Dendritic cell treated with granulocyte-macrophage colony-stimulating factor and Interleukin-4, amounts not matched to agents 40 ng/mL and 50 ng/mL, for 4 days (primary cell): Measurements from ENCODE around the gene RRAGB.
"Not testable (repeated sequence)": the region's sequence is repeated elsewhere in the genome, so short reads cannot be mapped to it uniquely, and the experiment has no call there.

Source experiments
- H3K27ac Mint-ChIP-seq: one replicate; pipeline ENCODE4 v1.8.0; 2022; ENCODE audit warnings: mild to moderate bottlenecking, mixed read lengths
- H3K27me3 Mint-ChIP-seq: one replicate; pipeline ENCODE4 v1.8.0; 2022; ENCODE audit warnings: mild to moderate bottlenecking, mixed read lengths
- H3K36me3 Mint-ChIP-seq: one replicate; pipeline ENCODE4 v1.8.0; 2022; ENCODE audit warnings: low read depth, mixed read lengths
- H3K4me1 Mint-ChIP-seq: one replicate; pipeline ENCODE4 v1.8.0; 2022; ENCODE audit warnings: low read depth, mixed read lengths
- H3K4me3 Mint-ChIP-seq: one replicate; pipeline ENCODE4 v1.8.0; 2022; ENCODE audit warnings: mild to moderate bottlenecking, moderate library complexity, mixed read lengths
- H3K9me3 Mint-ChIP-seq: one replicate; pipeline ENCODE4 v1.8.0; 2022; ENCODE audit warnings: mixed read lengths
- intact Hi-C: fragments of 100-400 bp; cut with micrococcal nuclease; formaldehyde crosslinking; loops from one replicate; pipeline ENCODE4 v1.15.0; 2022

RRAGB gene

GRCh38 chrX:55717521-55718497, at the start of gene RRAGB:
Gene RRAGB, plus strand, starts transcription at chrX:55717749. Its CDS starts 579 bp downstream, at chrX:55718328.
- Mint-ChIP-seq H3K36me3 (peaks cover 38% of the 10 kb centered on the region), H3K9me3 (no peaks in the 10 kb centered on the region), H3K27ac (peak within 1 kb of the TSS; percentile 87), H3K27me3 (no peaks in the 10 kb centered on the region), H3K4me3 (peak within 1 kb of the TSS; percentile 88), H3K4me1 (peaks cover 34% of the 10 kb centered on the region)
- intact Hi-C loops, result loop anchor here (10.0 kb wide), 2 partner anchors 847 to 1533 kb away; partner anchors contain the start of genes FAM120C and UBQLN2

DNA sequence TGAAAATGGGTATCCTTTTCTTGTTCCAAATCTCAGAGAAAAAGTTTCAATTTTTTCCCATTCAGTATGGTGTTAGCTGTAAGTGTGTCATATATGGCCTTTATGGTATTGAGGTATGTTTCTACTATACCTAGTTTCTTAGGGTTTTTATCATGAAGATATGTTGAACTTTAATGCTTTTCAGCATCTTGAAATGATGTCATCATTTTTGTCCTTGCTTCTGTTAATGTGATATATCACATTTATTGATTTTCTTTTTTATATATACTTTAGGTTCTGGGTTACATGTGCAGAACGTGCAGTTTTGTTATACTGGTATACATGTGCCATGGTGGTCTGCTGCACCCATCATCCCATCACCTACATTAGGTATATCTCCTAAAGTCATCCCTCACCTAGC, 49.5 kb upstream of the RRAGB start:
- Mint-ChIP-seq H3K4me3 (no peak overlapping the region), H3K27me3 (no peaks in the 10 kb centered on the region), H3K9me3 (peaks cover 14% of the 10 kb centered on the region), H3K36me3 (no peaks in the 10 kb centered on the region), H3K27ac (no peak overlapping the region), H3K4me1 (no peaks in the 10 kb centered on the region)
- intact Hi-C loops, result no loop called here

DNA sequence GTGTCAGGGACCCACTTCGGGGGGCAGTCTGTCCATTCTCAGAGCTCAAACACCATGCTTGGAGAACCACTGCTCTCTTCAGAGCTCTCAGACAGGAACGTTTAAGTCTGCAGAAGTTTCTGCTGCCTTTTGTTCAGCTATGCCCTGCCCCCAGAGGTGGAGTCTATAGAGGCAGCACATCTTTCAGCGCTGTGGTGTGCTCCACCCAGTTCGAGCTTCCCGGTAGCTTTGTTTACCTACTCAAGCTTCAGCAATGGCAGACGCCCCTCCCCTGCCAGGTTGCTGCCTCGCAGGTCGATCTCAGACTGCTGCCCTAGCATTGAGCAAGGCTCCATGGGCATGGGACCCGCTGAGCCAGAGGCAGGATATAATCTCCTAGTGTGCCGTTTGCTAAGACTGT, 29.0 kb upstream of the RRAGB start:
- H3K9me3 Mint-ChIP-seq, result peaks cover 36% of the 10 kb centered on the region
- H3K36me3 Mint-ChIP-seq, intact Hi-C loops, H3K4me3 Mint-ChIP-seq, H3K4me1 Mint-ChIP-seq, H3K27me3 Mint-ChIP-seq, H3K27ac Mint-ChIP-seq: not testable (repeated sequence)

GRCh38 chrX:55695227-55696018, 22.1 kb upstream of the RRAGB start:
- Mint-ChIP-seq H3K4me1 (no peaks in the 10 kb centered on the region), H3K36me3 (no peaks in the 10 kb centered on the region), H3K27me3 (no peaks in the 10 kb centered on the region), H3K9me3 (no peaks in the 10 kb centered on the region), H3K4me3 (no peak overlapping the region), H3K27ac (no peak overlapping the region)
- intact Hi-C loops, result no loop called here

DNA sequence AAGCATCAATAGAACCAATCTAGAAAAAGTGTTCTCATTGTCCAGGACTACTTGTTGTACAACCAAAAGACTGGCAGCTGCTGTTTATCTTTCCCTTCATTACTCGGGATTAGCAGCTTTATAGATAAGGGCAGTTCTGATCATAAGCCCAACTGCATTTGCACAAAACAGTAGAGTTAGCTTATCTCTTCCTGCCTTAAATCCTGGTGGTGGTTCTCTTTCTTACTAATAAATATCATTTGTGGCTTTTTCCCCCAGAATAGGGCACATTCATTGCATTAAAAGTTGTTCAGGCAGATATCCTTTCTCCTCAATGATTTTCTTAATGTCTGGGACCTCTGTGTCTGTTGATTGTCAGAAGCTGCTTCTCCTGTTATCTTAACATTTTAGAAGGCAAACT, 20.2 kb upstream of the RRAGB start:
- Mint-ChIP-seq H3K27ac (no peak overlapping the region), H3K4me1 (no peaks in the 10 kb centered on the region), H3K27me3 (no peaks in the 10 kb centered on the region), H3K36me3 (no peaks in the 10 kb centered on the region), H3K9me3 (no peaks in the 10 kb centered on the region), H3K4me3 (no peak overlapping the region)
- intact Hi-C loops, result no loop called here

- Mint-ChIP-seq H3K27me3 (no peaks in the 10 kb centered on the region), H3K27ac (no peak overlapping the region), H3K9me3 (no peaks in the 10 kb centered on the region), H3K36me3 (no peaks in the 10 kb centered on the region), H3K4me3 (no peak overlapping the region), H3K4me1 (peaks cover 20% of the 10 kb centered on the region)
- intact Hi-C loops, result no loop called here
Observed at GRCh38 chrX:55702671-55703070, 14.9 kb upstream of the RRAGB start.

- H3K4me3 Mint-ChIP-seq, H3K27me3 Mint-ChIP-seq, H3K27ac Mint-ChIP-seq, H3K36me3 Mint-ChIP-seq, H3K9me3 Mint-ChIP-seq, intact Hi-C loops: not testable (repeated sequence)
- peaks cover 20% of the 10 kb centered on the region for H3K4me1 Mint-ChIP-seq
Observed at GRCh38 chrX:55703436-55703835, 14.1 kb upstream of the RRAGB start.

DNA sequence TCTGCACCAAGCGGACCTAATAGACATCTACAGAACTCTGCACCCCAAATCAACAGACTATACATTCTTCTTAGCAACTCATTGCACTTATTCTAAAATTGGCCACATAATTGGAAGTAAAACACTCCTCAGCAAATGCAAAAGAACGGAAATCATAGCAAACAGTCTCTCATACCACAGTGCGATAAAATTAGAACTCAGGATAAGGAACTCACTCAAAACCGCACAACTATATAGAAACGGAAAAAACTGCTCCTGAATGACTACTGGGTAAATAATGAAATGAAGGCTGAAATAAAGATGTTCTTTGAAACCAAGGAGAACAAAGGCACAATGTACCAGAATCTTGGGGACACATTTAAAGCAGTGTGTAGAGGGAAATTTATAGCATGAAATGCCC, 12.5 kb upstream of the RRAGB start:
- H3K27ac Mint-ChIP-seq, H3K27me3 Mint-ChIP-seq, intact Hi-C loops, H3K4me3 Mint-ChIP-seq, H3K9me3 Mint-ChIP-seq, H3K36me3 Mint-ChIP-seq: not testable (repeated sequence)
- peaks cover 20% of the 10 kb centered on the region for H3K4me1 Mint-ChIP-seq

GRCh38 chrX:55709735-55710134, 7.8 kb upstream of the RRAGB start:
- H3K4me3 Mint-ChIP-seq, result no peak overlapping the region

GRCh38 chrX:55710701-55711100, 6.8 kb upstream of the RRAGB start:
- Mint-ChIP-seq H3K27me3 (no peaks in the 10 kb centered on the region), H3K27ac (no peak overlapping the region), H3K4me3 (no peak overlapping the region), H3K9me3 (no peaks in the 10 kb centered on the region), H3K36me3 (no peaks in the 10 kb centered on the region), H3K4me1 (peaks cover 23% of the 10 kb centered on the region)
- intact Hi-C loops, result loop anchor here (10.0 kb wide), 2 partner anchors 854 to 1526 kb away; partner anchors contain the start of genes FAM120C and UBQLN2

More at GRCh38 chrX:55709735-55710134, 7.8 kb upstream of the RRAGB start:
- intact Hi-C loops, result loop anchor here (10.0 kb wide), 2 partner anchors 855 to 1525 kb away; partner anchors contain the start of genes FAM120C and UBQLN2
- no peaks in the 10 kb centered on the region for H3K36me3 Mint-ChIP-seq
- H3K9me3 Mint-ChIP-seq, result no peaks in the 10 kb centered on the region
- no peaks in the 10 kb centered on the region for H3K27me3 Mint-ChIP-seq
- no peak overlapping the region for H3K27ac Mint-ChIP-seq
- peaks cover 26% of the 10 kb centered on the region for H3K4me1 Mint-ChIP-seq

- Mint-ChIP-seq H3K27me3 (no peaks in the 10 kb centered on the region), H3K4me3 (no peak overlapping the region), H3K36me3 (peaks cover 8% of the 10 kb centered on the region), H3K27ac (no peak overlapping the region), H3K9me3 (no peaks in the 10 kb centered on the region), H3K4me1 (peaks cover 28% of the 10 kb centered on the region)
- intact Hi-C loops, result loop anchor here (10.0 kb wide), 2 partner anchors 851 to 1529 kb away; partner anchors contain the start of genes FAM120C and UBQLN2
Observed at GRCh38 chrX:55713631-55714030, 3.9 kb upstream of the RRAGB start.

DNA sequence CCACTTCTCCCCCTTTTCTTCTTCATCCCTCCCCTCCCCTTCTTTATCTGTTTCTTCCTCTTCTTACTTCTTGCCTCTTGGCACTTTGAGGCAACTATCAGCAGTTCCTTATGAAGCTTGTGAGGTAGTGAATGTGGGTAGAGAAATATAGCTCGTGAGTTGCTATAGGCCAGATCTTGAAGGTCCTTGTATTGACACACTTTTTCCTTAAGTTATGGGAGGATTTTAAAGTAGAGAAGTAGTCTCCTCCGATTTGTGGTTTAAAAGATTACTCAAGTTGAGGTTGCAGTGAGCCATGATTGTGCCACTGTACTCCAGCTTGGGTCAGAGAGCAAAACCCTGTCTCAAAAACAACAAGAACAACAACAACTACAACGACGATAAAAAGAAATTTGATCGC, 3.4 kb upstream of the RRAGB start:
- H3K27ac Mint-ChIP-seq, result no peak overlapping the region
- peaks cover 28% of the 10 kb centered on the region for H3K4me1 Mint-ChIP-seq
- no peaks in the 10 kb centered on the region for H3K27me3 Mint-ChIP-seq
- peaks cover 8% of the 10 kb centered on the region for H3K36me3 Mint-ChIP-seq
- intact Hi-C loops, result loop anchor here (10.0 kb wide), 2 partner anchors 851 to 1529 kb away; partner anchors contain the start of genes FAM120C and UBQLN2
- H3K4me3 Mint-ChIP-seq, result no peak overlapping the region
- H3K9me3 Mint-ChIP-seq, result no peaks in the 10 kb centered on the region

- intact Hi-C loops, result loop anchor here (10.0 kb wide), 2 partner anchors 849 to 1531 kb away; partner anchors contain the start of genes FAM120C and UBQLN2
- H3K36me3 Mint-ChIP-seq, result peaks cover 18% of the 10 kb centered on the region
- no peak overlapping the region for H3K27ac Mint-ChIP-seq
- no peaks in the 10 kb centered on the region for H3K9me3 Mint-ChIP-seq
- no peaks in the 10 kb centered on the region for H3K27me3 Mint-ChIP-seq
- H3K4me1 Mint-ChIP-seq, result peaks cover 28% of the 10 kb centered on the region
- H3K4me3 Mint-ChIP-seq, result no peak overlapping the region
Observed at GRCh38 chrX:55715847-55716246, 1.7 kb upstream of the RRAGB start.
